HUES6 (cell line): ENCODE measurements around the gene INF2.
"Not testable (repeated sequence)": the region's sequence is repeated elsewhere in the genome, so short reads cannot be mapped to it uniquely, and the experiment has no call there.

Experiments
- H3K27ac ChIP-seq: 2 replicates; pipeline ENCODE4 v1.7.0; 2013; ENCODE audit warnings: low read depth, mild to moderate bottlenecking, low read length, inconsistent platforms
- H3K27me3 ChIP-seq: 2 replicates; pipeline ENCODE4 v1.6.1; 2013; ENCODE audit warnings: low read length; ENCODE audit not compliant: control insufficient read depth, insufficient read depth
- H3K36me3 ChIP-seq: 2 replicates; pipeline ENCODE4 v1.6.1; 2013; ENCODE audit warnings: low read length; ENCODE audit not compliant: control insufficient read depth, insufficient read depth
- H3K4me1 ChIP-seq: 2 replicates; pipeline ENCODE4 v1.6.1; 2013; ENCODE audit warnings: low read length; ENCODE audit not compliant: control insufficient read depth, insufficient read depth
- H3K4me3 ChIP-seq: 2 replicates; pipeline ENCODE4 v1.5.1; 2013; ENCODE audit warnings: low read depth, low read length
- H3K9ac ChIP-seq: one replicate; pipeline ENCODE4 v1.6.1; 2013; ENCODE audit warnings: mild to moderate bottlenecking, low read length
- H3K9me3 ChIP-seq: 2 replicates; pipeline ENCODE4 v1.6.1; 2013; ENCODE audit warnings: low read depth, low read length; ENCODE audit not compliant: control insufficient read depth, insufficient read depth

The INF2 gene

DNA sequence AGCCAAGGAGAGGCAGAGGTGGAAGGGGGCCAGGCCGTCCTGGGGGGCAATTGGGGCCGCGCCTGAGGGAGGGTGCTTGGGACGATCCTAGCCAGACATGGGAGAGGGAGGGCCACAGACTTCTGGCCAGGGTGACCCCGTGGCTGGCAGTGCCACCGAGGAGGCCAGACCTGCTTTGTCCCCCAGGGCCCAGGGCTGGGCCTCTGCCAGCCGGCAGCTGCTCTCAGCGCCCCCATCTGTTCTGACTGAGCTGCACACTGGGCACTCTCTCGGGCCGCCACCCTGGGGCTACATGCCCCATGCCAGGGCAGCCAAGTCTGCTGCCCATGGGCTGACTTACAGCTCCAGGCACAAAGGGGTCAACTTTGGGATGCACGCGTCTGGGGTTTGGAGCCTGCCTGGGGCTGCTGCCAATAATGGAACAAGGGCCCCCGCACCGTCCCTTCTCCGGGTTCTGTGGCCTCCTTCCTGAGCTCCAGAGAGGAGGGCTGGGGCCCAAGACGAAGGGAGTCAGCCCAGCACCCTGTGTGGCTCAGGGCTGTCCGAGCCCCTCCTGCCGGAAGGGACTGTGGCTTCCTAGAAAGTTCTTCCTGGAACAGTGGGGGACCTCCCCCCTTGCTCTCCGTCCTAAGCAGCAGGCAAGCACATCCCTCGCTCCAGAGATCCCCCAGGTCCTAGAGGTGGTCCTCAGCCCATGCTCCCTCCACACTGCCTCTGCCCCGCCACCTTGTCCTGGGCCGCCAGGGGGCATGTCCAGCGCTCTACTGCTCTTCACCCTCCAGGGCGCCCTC is 35.8 kb downstream of the INF2 start:
- peak overlapping the region; percentile 15 for H3K9ac ChIP-seq
- H3K36me3 ChIP-seq: peaks cover 3% of the 10 kb centered on the region
- H3K27me3 ChIP-seq: peaks cover 10% of the 10 kb centered on the region; the same call in 1 of the 2 replicates
- no peak overlapping the region for H3K27ac ChIP-seq
- peaks cover 15% of the 10 kb centered on the region for H3K4me1 ChIP-seq
- H3K9me3 ChIP-seq: no peaks in the 10 kb centered on the region
- peak overlapping the region; percentile 88 for H3K4me3 ChIP-seq

DNA sequence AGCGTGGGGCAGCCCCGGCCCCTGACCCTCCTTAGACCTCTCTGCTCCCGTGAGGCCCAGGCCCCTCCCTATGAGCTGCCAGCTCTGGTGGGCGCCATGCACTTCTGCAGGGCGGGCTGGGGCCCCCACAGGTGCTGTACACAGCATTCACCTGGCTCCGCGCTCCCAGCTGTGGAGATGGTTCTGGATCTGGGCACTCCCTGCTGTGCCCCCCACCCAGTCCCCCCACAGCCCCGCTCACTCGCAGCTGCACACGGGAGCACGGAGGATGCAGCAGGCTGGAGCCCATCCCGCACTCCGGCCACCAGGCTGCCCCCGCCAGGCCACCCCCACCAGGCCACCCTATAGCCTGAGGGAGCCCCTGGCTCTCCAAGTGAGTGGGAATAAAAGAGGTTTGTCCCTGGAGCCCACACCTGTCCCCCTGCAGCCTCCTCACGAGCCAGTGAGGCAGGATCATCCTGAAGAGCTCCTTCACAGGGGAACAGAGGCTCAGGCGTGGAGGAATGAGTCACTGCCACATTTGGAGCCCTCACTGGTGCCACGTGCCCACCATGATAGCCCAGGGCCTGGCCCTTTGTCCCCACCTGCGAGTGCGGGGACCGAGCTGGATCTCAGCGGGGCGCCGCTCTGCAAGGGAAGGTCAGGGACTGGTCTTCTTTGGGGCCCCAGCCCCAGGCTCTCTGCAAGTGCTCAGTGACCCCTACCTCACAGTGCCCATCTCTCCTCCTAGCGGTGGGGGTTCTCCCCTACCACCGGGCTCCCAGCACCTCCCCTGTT is 36.5 kb downstream of the INF2 start:
- peaks cover 10% of the 10 kb centered on the region; the same call in 1 of the 2 replicates for H3K27me3 ChIP-seq
- no peak overlapping the region for H3K27ac ChIP-seq
- no peak overlapping the region; the same call in 1 of the 2 replicates for H3K4me3 ChIP-seq
- H3K36me3 ChIP-seq: no peaks in the 10 kb centered on the region
- no peak overlapping the region for H3K9ac ChIP-seq
- no peaks in the 10 kb centered on the region for H3K9me3 ChIP-seq
- H3K4me1 ChIP-seq: peaks cover 15% of the 10 kb centered on the region

DNA sequence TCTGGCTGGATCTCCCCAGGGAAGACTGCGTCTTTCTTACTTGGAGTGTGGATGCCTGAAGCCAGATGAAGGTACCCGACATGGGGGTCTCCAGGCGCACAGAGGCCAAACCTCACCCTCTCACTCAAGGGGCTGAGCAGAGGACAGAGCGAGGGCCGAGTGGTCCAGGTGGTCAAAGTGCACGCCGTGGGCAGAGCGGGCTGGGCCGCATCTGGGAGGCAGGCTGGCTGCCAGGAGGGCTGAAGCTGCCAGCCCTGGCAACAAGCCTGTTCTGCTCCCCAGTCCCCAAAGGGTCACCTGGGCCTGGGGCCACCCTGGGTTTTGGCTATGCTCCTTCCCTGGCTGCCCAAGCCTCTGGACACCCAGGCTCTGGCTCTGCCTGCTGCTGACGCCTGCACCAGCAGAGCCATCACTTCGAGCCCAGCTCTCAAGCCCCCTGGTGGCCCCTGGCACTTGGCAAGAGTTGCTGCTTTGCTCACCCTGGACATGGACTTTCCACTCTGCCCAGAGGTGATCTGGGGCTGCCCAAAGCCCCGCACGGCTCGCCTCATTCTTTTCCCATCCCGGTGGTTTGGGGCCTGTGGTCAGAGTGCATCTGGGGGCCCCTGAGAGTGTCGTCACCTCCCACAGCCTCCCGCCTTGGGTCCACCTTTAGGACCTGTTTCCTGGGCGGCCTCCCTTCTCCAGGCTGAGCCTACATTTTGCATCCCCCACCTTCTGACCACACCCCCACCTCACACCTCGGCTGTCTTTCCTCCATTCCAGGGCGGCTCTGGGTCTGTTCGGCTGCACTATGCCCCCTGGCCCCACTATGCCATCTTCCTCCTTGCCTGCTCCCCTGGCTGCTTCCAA is 37.4 kb downstream of the INF2 start:
- H3K9ac ChIP-seq: no peak overlapping the region
- no peak overlapping the region for H3K27ac ChIP-seq
- peaks cover 15% of the 10 kb centered on the region for H3K4me1 ChIP-seq
- no peaks in the 10 kb centered on the region for H3K9me3 ChIP-seq
- no peak overlapping the region for H3K4me3 ChIP-seq
- no peaks in the 10 kb centered on the region for H3K36me3 ChIP-seq
- peaks cover 10% of the 10 kb centered on the region; the same call in 1 of the 2 replicates for H3K27me3 ChIP-seq

DNA sequence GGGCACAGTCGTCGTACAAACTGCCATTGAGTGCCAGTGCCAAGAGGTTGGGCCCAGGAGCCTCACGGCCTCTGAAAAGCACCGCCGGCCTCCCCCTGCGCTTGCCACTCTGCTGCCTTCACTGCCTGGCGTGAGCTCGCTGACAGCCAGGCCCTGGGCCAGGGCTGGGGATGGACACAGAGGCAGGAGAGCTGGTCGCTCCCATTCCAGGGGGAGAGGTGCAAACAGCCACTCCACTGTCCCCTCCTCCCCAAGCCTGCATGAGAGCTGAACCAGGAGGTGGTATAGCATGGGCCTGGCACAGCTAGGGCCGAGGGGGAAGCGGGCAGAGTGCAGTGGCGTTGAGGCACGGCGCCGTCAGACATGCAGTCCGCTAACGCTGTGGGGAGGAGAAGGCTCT is 39.2 kb downstream of the INF2 start:
- no peaks in the 10 kb centered on the region for H3K9me3 ChIP-seq
- H3K36me3 ChIP-seq: no peaks in the 10 kb centered on the region
- H3K4me1 ChIP-seq: peaks cover 9% of the 10 kb centered on the region
- peaks cover 10% of the 10 kb centered on the region; the same call in 1 of the 2 replicates for H3K27me3 ChIP-seq
- H3K4me3 ChIP-seq: no peak overlapping the region
- H3K9ac ChIP-seq: no peak overlapping the region
- H3K27ac ChIP-seq: no peak overlapping the region

DNA sequence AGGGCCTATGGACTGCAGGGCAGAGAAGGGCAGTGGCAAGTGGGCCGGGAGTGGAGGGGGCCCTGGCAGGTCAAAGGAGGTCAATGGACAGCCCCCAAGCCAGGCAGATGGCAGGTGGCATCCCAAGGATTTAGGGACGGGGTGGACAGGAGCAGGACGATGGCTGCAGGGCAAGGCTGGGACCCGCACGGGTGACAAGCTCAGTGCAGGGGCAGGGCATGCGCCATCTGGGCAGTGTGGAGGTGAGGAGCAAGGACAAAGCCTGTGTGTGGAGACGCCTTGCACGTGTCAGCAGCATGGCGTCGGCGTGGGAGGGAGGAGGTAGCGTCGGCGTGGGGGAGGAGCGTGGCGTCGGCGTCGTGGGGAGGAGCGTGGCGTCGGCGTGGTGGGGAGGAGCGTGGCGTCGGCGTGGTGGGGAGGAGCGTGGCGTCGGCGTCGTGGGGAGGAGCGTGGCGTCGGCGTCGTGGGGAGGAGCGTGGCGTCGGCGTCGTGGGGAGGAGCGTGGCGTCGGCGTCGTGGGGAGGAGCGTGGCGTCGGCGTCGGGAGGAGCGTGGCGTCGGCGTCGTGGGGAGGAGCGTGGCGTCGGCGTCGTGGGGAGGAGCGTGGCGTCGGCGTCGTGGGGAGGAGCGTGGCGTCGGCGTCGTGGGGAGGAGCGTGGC is 39.9 kb downstream of the INF2 start:
- H3K9ac ChIP-seq, H3K4me3 ChIP-seq, H3K27ac ChIP-seq, H3K4me1 ChIP-seq, H3K36me3 ChIP-seq, H3K9me3 ChIP-seq: not testable (repeated sequence)
- peaks cover 13% of the 10 kb centered on the region; the same call in 1 of the 2 replicates for H3K27me3 ChIP-seq

DNA sequence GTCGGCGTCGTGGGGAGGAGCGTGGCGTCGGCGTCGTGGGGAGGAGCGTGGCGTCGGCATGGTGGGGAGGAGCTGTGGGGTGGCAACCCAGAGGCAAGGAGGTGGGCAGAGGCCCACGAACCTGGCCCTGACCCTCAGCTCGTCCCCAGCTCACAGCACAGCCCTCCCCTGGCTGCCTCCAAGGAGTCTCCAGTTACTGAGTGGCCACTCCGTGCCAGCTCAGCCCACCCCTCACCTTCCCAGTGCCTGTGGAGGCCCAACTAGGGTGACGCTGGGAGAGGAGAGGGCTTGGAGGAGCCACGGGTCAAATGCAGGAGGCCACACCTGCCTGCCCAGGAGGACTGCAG is 40.4 kb downstream of the INF2 start:
- H3K4me1 ChIP-seq: peaks cover 5% of the 10 kb centered on the region
- H3K4me3 ChIP-seq: no peak overlapping the region
- H3K27me3 ChIP-seq: peaks cover 10% of the 10 kb centered on the region; the same call in 1 of the 2 replicates
- H3K27ac ChIP-seq: no peak overlapping the region
- H3K36me3 ChIP-seq: no peaks in the 10 kb centered on the region
- H3K9me3 ChIP-seq: no peaks in the 10 kb centered on the region
- no peak overlapping the region for H3K9ac ChIP-seq

DNA sequence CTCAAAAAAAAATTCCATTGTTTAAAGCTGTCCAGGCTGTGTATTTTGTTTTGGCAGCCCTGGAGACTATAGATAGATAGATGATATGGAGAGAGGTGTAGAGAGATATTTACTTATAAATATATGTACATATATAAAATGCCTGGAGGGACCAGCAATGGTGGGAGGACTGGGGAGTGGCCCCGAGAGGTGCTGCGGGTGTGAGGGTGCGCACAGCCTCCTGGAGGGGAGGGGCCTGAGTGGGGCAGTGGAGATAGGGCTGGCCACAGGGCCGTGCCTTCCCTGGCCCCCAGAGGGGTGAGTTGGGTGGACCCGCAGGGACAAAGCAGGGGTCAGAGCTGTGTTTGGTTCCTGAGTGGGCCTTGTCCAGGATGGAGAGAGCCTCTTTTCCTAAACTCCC is 41.1 kb downstream of the INF2 start:
- H3K36me3 ChIP-seq: no peaks in the 10 kb centered on the region
- no peak overlapping the region for H3K27ac ChIP-seq
- H3K9me3 ChIP-seq: no peaks in the 10 kb centered on the region
- H3K27me3 ChIP-seq: peaks cover 8% of the 10 kb centered on the region; the same call in 1 of the 2 replicates
- no peaks in the 10 kb centered on the region; the same call in 1 of the 2 replicates for H3K4me1 ChIP-seq
- H3K9ac ChIP-seq: no peak overlapping the region
- no peak overlapping the region for H3K4me3 ChIP-seq

DNA sequence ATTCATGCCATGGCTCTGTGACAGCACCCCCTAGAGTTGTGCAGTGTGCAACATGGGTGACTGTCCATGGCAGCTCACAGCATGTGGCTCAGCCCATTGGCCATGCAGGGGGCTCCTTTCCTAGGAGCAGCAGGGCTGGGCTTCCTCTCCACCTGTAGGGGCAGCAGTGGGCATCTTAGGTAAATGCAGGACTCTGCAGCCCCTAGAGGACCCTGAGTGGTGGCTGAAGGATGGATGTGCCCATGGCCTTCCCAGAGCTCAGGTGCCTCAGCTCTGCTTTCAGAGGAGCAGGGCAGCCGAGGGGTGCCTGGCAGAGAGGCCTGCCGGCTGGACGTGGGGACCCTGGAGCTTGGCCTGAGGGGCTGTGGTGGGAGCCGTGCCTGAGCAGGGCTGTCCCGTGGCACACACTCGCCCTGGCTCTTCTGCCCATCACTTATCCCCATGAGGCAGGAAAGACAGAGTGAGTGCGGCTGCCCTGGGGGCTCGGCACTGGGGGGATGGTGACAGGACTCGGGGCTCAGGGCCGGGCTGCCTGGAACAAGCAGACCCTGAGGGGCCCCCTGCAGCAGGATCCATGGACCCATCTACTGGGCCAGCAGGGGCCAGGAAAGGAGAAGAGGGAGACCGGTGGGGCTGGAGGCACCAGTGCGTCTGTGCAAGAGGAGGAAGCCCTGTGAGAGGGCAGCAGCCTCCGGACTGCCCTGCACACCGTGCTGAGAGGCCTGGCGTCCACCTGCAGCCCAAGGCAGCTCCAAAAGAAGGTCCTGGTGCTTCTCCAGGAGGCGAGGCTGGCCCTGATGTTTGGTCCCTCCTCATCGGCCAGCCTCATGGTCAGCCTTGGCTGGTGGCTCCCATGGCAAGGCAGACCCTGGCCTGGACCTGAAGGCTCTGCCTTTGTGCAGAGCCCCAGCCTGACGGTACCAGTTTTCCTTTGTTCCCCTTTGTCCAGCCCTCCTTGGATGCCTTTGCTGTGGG is 42.2 kb downstream of the INF2 start:
- H3K36me3 ChIP-seq: no peaks in the 10 kb centered on the region
- H3K9me3 ChIP-seq: no peaks in the 10 kb centered on the region
- peaks cover 4% of the 10 kb centered on the region; the same call in 1 of the 2 replicates for H3K4me1 ChIP-seq
- peaks cover 8% of the 10 kb centered on the region; the same call in 1 of the 2 replicates for H3K27me3 ChIP-seq
- no peak overlapping the region for H3K9ac ChIP-seq
- no peak overlapping the region for H3K4me3 ChIP-seq
- H3K27ac ChIP-seq: no peak overlapping the region

DNA sequence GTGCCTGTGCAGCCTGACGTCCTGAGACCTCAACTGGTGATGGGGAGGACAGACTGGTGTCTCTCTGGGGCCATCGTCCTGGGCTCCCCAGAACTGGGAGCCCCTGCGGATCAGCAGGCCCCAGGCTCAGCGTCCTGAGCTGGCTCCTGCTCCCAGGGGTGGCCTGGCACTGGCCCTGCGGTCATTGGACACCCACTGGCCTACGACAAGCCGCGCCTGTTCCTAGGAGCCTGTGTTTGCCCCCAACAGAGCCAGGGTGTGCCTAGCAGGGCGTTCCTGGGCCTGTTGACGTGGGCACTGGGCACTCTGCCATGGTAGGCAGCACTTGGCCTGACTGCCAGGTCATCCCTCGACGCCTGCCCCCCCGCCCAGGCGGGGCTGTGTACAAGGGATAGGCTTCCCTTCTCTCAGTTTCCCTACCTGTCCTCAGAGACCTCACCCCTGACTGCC is 43.0 kb downstream of the INF2 start:
- Histone ChIP-seq H3K36me3 (no peaks in the 10 kb centered on the region), H3K4me3 (no peak overlapping the region), H3K9me3 (no peaks in the 10 kb centered on the region), H3K4me1 (peaks cover 4% of the 10 kb centered on the region; the same call in 1 of the 2 replicates), H3K27ac (no peak overlapping the region), H3K9ac (no peak overlapping the region), H3K27me3 (peaks cover 8% of the 10 kb centered on the region; the same call in 1 of the 2 replicates)
